Panc1 (cell line): ENCODE data around the gene C9orf85. TPM values are rescaled to one million over a fixed set of nuclear protein-coding genes. Genes with fewer than 3 reads are reported as not detected.
"Not testable (repeated sequence)": the region's sequence is repeated elsewhere in the genome, so short reads cannot be mapped to it uniquely, and the experiment has no call there.

Experiments
- ATAC-seq: fragments of 200-7000 bp; cut with Tn5 transposase; 2 replicates; pipeline ENCODE4 v1.9.1; 2020; ENCODE audit warnings: mild to moderate bottlenecking, moderate library complexity
- BruUV-seq: library from RNA; stranded (reverse); fragments of 400-500 nt; replicated peaks from 2 replicates; lab custom pipeline; 2021; lab: Mats Ljungman, UMichigan
- CTCF ChIA-PET: fragments of 300-600 bp; sonication (Branson Sonifier 250); formaldehyde crosslinking; loops from one replicate; lab custom pipeline; 2022; ENCODE audit warnings: antibody characterized with exemption; lab: Charles Lee
- POLR2A ChIA-PET: fragments of 300-600 bp; sonication (Branson Sonifier 250); formaldehyde crosslinking; loops from one replicate; lab custom pipeline; 2022; ENCODE audit warnings: antibody characterized with exemption; lab: Charles Lee
- DNase-seq: peaks from one replicate; pipeline ENCODE4 v3.0.0-alpha.2; 2010; ENCODE audit warnings: low read depth, low spot score
- H3K27ac ChIP-seq: 2 replicates; pipeline ENCODE4 v1.5.1; 2011; ENCODE audit warnings: mild to moderate bottlenecking, low read length, inconsistent platforms
- H3K27me3 ChIP-seq: fragments of 200-500 bp; sonication (Bioruptor generic); 2 replicates; pipeline ENCODE4 v1.6.0; 2014; ENCODE audit warnings: low read length, inconsistent platforms; ENCODE audit not compliant: control insufficient read depth, insufficient read depth
- H3K36me3 ChIP-seq: fragments of 200-500 bp; sonication (Bioruptor generic); 2 replicates; pipeline ENCODE4 v1.5.1; 2014; ENCODE audit warnings: inconsistent platforms, mild to moderate bottlenecking, low read length, moderate library complexity; ENCODE audit not compliant: control insufficient read depth, insufficient read depth
- H3K4me1 ChIP-seq: 2 replicates; pipeline ENCODE4 v1.5.1; 2011; ENCODE audit warnings: inconsistent platforms, mild to moderate bottlenecking, low read length, moderate library complexity; ENCODE audit not compliant: control insufficient read depth, insufficient read depth
- H3K4me3 ChIP-seq, 2 experiments: 2 replicates each; pipeline ENCODE4 v1.5.1; 2011 to 2012; ENCODE audit warnings: low read depth in 2 of 2, low read length in 2 of 2, mild to moderate bottlenecking in 2 of 2, inconsistent platforms in 1 of 2, moderate library complexity in 1 of 2
- H3K9me3 ChIP-seq: fragments of 200-500 bp; sonication (Bioruptor generic); 2 replicates; pipeline ENCODE4 v1.5.1; 2014; ENCODE audit warnings: low read depth, mild to moderate bottlenecking, inconsistent platforms, low read length, moderate library complexity; ENCODE audit not compliant: control insufficient read depth, insufficient read depth
- CTCF ChIP-seq: fragments of 450-650 bp; IDR thresholded peaks from 2 replicates; pipeline ENCODE4 v1.5.1; 2017; ENCODE audit warnings: mild to moderate bottlenecking
- POLR2AphosphoS5 ChIP-seq: IDR thresholded peaks from 2 replicates; pipeline ENCODE4 v1.6.1; 2012; ENCODE audit warnings: mild to moderate bottlenecking, low read depth, low read length, moderate library complexity
- SIN3A ChIP-seq: IDR thresholded peaks from 2 replicates; pipeline ENCODE4 v1.6.1; 2012; ENCODE audit warnings: low read depth, mild to moderate bottlenecking, low read length, moderate library complexity, borderline replicate concordance; ENCODE audit not compliant: insufficient read depth
- TCF7L2 ChIP-seq: IDR thresholded peaks from 2 replicates; pipeline ENCODE4 v1.6.1; 2011; ENCODE audit warnings: mild to moderate bottlenecking, low read depth, low read length, inconsistent platforms
- in situ Hi-C: cut with HindIII; loops from 2 replicates; pipeline ENCODE4 v1.10.0; 2016; ENCODE audit warnings: low sequenced_read_pairs, low pct_unique_long_range_greater_than_20kb
- intact Hi-C: fragments of 100-400 bp; cut with micrococcal nuclease; formaldehyde crosslinking; loops from one replicate; pipeline ENCODE4 v1.10.0; 2022; ENCODE audit not compliant: unreplicated experiment
- total RNA-seq: library from RNA; stranded (reverse); gene quantifications from one replicate; pipeline ENCODE4 v1.2.1, GENCODE V29; 2021; ENCODE audit not compliant: unreplicated experiment
- TF ChIP-seq, protein P1 (sequence below), 2 experiments: IDR thresholded peaks; 2 replicates each; pipeline ENCODE4 v1.6.1; 2011 to 2012; ENCODE audit warnings: low read depth in 2 of 2, control low read depth in 1 of 2, low read length in 1 of 2, mild to moderate bottlenecking in 1 of 2, moderate library complexity in 1 of 2; ENCODE audit not compliant: insufficient read depth in 1 of 2

C9orf85 gene
- total RNA-seq, 1 experiment from 2014 or later: 8.0 TPM

DNA sequence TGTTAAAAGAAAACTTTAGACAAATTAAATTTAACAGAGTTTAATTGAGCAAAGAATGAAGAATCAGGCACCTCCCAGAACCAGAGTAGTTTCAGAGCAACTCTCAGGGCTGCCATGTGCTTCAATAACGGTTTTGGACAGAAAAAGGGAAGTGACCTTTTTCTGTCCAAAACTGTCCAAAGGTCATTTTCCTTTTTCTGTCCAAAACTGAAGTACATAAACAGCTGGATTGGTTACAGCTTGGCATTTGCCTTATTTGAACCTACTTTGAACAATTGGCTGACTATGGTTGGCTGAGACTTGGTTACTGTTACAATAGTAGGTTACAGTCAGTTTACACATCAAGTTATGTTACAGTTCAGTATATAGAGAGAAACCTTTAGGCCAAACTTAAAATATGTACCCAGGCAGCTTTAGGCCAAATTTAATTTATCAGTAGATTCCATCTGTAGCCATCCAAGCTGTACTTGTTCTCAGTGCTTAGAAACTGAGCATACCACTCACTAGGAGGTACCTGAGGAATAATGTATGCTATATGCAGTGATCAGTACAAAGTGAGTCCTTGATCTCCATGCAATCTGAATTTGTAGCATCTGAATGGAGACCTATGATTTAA, 44.0 kb downstream of the C9orf85 start:
- Histone ChIP-seq H3K4me1 (no peaks in the 10 kb centered on the region), H3K9me3 (no peaks in the 10 kb centered on the region), H3K27ac (no peak overlapping the region), H3K4me3 (no peak overlapping the region), H3K27me3 (no peaks in the 10 kb centered on the region), H3K36me3 (no peaks in the 10 kb centered on the region; the same call in 1 of the 2 replicates)
- intact Hi-C loops (no loop called here), in situ Hi-C loops (no loop called here)
- BruUV-seq: no TSS peak
- DNase-seq (no peak), ATAC-seq (no peak)
- TF ChIP-seq CTCF: no peak
- no peak for TF ChIP-seq TCF7L2
- no peak for TF ChIP-seq SIN3A
- no peak for TF ChIP-seq POLR2AphosphoS5
- ChIA-PET CTCF (no interaction called here), POLR2A (interaction anchor here (0.6 kb wide), 1 partner anchor 862 kb away, joined by 3 read pairs; no protein-coding TSS in a partner anchor)

DNA sequence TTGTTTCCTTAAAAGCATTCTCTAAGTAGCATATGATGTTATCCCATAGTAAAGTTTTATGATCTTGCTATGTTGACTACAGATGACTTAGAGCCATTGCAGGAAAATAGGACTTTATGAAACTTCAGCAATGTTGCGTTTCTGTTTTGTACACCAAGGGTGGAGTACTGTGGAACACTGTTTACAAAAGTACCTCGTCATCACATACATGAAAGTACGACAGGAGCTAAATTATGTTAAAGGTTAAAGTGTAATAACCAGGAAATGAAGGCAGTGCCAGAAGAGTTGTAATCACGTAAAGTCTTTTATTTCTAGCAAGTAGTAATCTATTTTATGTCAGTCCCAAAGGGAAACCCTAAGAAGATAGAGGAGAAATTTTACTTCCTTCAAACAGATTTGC, 50.9 kb downstream of the C9orf85 start:
- Histone ChIP-seq H3K27ac (no peak overlapping the region), H3K4me1 (no peaks in the 10 kb centered on the region), H3K4me3 (no peak overlapping the region), H3K36me3 (no peaks in the 10 kb centered on the region), H3K9me3 (no peaks in the 10 kb centered on the region), H3K27me3 (no peaks in the 10 kb centered on the region)
- TF ChIP-seq POLR2AphosphoS5: no peak
- no peak for TF ChIP-seq CTCF
- TF ChIP-seq, protein P1, sequence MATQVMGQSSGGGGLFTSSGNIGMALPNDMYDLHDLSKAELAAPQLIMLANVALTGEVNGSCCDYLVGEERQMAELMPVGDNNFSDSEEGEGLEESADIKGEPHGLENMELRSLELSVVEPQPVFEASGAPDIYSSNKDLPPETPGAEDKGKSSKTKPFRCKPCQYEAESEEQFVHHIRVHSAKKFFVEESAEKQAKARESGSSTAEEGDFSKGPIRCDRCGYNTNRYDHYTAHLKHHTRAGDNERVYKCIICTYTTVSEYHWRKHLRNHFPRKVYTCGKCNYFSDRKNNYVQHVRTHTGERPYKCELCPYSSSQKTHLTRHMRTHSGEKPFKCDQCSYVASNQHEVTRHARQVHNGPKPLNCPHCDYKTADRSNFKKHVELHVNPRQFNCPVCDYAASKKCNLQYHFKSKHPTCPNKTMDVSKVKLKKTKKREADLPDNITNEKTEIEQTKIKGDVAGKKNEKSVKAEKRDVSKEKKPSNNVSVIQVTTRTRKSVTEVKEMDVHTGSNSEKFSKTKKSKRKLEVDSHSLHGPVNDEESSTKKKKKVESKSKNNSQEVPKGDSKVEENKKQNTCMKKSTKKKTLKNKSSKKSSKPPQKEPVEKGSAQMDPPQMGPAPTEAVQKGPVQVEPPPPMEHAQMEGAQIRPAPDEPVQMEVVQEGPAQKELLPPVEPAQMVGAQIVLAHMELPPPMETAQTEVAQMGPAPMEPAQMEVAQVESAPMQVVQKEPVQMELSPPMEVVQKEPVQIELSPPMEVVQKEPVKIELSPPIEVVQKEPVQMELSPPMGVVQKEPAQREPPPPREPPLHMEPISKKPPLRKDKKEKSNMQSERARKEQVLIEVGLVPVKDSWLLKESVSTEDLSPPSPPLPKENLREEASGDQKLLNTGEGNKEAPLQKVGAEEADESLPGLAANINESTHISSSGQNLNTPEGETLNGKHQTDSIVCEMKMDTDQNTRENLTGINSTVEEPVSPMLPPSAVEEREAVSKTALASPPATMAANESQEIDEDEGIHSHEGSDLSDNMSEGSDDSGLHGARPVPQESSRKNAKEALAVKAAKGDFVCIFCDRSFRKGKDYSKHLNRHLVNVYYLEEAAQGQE (IDR thresholded peaks at IDR 0.05; ENCODE audit: insufficient read depth in 1 of 2, low read depth in 2 of 2, low read length in 1 of 2): no peak
- no peak for TF ChIP-seq SIN3A
- no peak for TF ChIP-seq TCF7L2
- intact Hi-C loops (no loop called here), in situ Hi-C loops (no loop called here)
- ATAC-seq (no peak), DNase-seq (no peak)
- BruUV-seq: no TSS peak
- ChIA-PET POLR2A (no interaction called here), CTCF (no interaction called here)

- DNase-seq, H3K36me3 ChIP-seq, ATAC-seq, CTCF ChIA-PET, H3K27ac ChIP-seq, BruUV-seq, POLR2A ChIA-PET, in situ Hi-C loops, H3K4me3 ChIP-seq, H3K9me3 ChIP-seq, intact Hi-C loops, H3K4me1 ChIP-seq, H3K27me3 ChIP-seq: not testable (repeated sequence)
These were observed 52.1 kb downstream of the C9orf85 start for GRCh38 chr9:71963471-71963996.
